Measurements from ENCODE around the gene HECA. TPM values are rescaled to one million over a fixed set of nuclear protein-coding genes. Genes with fewer than 3 reads are reported as not detected.

The HECA gene
- total and polyA plus RNA-seq, 2 experiments from 2014 or later = 8.9 to 27.8 TPM

DNA sequence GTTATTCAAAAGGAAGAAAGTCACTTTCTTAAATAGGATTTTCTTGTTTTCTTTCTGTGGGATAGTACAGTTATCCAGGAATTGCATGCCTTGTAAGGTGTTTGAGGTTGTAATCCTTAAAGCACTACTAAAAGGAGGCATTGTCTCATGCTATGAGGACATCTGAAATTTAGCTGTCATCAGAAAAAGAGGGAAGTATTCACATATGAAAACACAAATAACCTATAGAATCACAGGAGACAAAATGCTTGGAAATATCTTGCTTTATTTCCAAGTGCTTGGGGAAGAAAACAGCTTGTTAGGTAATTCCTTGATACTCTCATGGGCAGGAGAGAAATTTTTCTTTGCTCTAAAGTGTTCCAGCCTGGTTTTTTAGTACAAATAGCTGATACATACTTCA lies 40.1 kb downstream of the HECA start:
- TF ChIP-seq CTCF (IDR thresholded peaks at IDR 0.05; ENCODE audit: poor library complexity) (no peak), EZH2phosphoT487 (IDR thresholded peaks at IDR 0.05; ENCODE audit: low read depth, severe bottlenecking, unreplicated experiment) (no peak), EZH2 (IDR thresholded peaks at IDR 0.05; ENCODE audit: borderline replicate concordance) (no peak)

GRCh38 chr6:139175389-139175948 lies 40.6 kb downstream of the HECA start:
- H3K4me2 ChIP-seq = no peak overlapping the region
- no peak overlapping the region for H3K4me3 ChIP-seq
- no peaks in the 10 kb centered on the region for H3K27me3 ChIP-seq
- peaks cover 3% of the 10 kb centered on the region for H3K36me3 ChIP-seq (replicated peaks; ENCODE audit: insufficient read depth, low read depth)
- DNase-seq (ENCODE audit: low spot score) = no peak
- no peaks in the 10 kb centered on the region for H4K20me1 ChIP-seq (ENCODE audit: insufficient read depth, poor library complexity, severe bottlenecking)
- TF ChIP-seq EZH2 (IDR thresholded peaks at IDR 0.05; ENCODE audit: borderline replicate concordance) (no peak), EZH2phosphoT487 (IDR thresholded peaks at IDR 0.05; ENCODE audit: low read depth, severe bottlenecking, unreplicated experiment) (no peak)
- no peak overlapping the region for H3K27ac ChIP-seq
- no peaks in the 10 kb centered on the region for H3K9me2 ChIP-seq (replicated peaks; ENCODE audit: insufficient read depth)
- no peak overlapping the region for H2AFZ ChIP-seq
- peaks cover 12% of the 10 kb centered on the region for H3K4me1 ChIP-seq (ENCODE audit: insufficient read depth)
- H3K79me2 ChIP-seq = peaks cover 23% of the 10 kb centered on the region
- WGBS (ENCODE audit: low lambda C conversion rate, missing lambda C conversion rate) = 84% methylated on average over 4 of the region's 4 CpGs
- H3K9me3 ChIP-seq (ENCODE audit: low read depth) = no peaks in the 10 kb centered on the region

More for the DNA sequence above, 40.1 kb downstream of the HECA start:
- no peak for DNase-seq (ENCODE audit: low spot score)
- Histone ChIP-seq H3K4me1 (ENCODE audit: insufficient read depth) (peaks cover 13% of the 10 kb centered on the region), H3K79me2 (peaks cover 25% of the 10 kb centered on the region), H4K20me1 (ENCODE audit: insufficient read depth, poor library complexity, severe bottlenecking) (no peaks in the 10 kb centered on the region), H3K4me2 (no peak overlapping the region), H3K36me3 (replicated peaks; ENCODE audit: insufficient read depth, low read depth) (peaks cover 3% of the 10 kb centered on the region), H3K9me2 (replicated peaks; ENCODE audit: insufficient read depth) (no peaks in the 10 kb centered on the region), H3K27me3 (no peaks in the 10 kb centered on the region), H2AFZ (no peak overlapping the region), H3K4me3 (no peak overlapping the region), H3K27ac (no peak overlapping the region), H3K9me3 (ENCODE audit: low read depth) (no peaks in the 10 kb centered on the region)

GRCh38 chr6:139181236-139181635 lies 46.4 kb downstream of the HECA start:
- H3K4me3 ChIP-seq = no peak overlapping the region
- no peaks in the 10 kb centered on the region for H3K9me2 ChIP-seq (replicated peaks; ENCODE audit: insufficient read depth)
- no peak overlapping the region for H3K4me2 ChIP-seq
- no peak overlapping the region for H2AFZ ChIP-seq
- H3K27ac ChIP-seq = no peak overlapping the region
- no peak for DNase-seq (ENCODE audit: low spot score)
- 96% methylated on average over 6 of the region's 6 CpGs for WGBS (ENCODE audit: low lambda C conversion rate, missing lambda C conversion rate)
- no peak for TF ChIP-seq EZH2phosphoT487 (IDR thresholded peaks at IDR 0.05; ENCODE audit: low read depth, severe bottlenecking, unreplicated experiment)
- TF ChIP-seq EZH2 (IDR thresholded peaks at IDR 0.05; ENCODE audit: borderline replicate concordance) = no peak
- TF ChIP-seq CTCF (IDR thresholded peaks at IDR 0.05; ENCODE audit: poor library complexity) = no peak
- no peaks in the 10 kb centered on the region for H3K79me2 ChIP-seq
- H3K4me1 ChIP-seq (ENCODE audit: insufficient read depth) = no peaks in the 10 kb centered on the region
- H4K20me1 ChIP-seq (ENCODE audit: insufficient read depth, poor library complexity, severe bottlenecking) = no peaks in the 10 kb centered on the region
- no peaks in the 10 kb centered on the region for H3K27me3 ChIP-seq
- H3K9me3 ChIP-seq (ENCODE audit: low read depth) = no peaks in the 10 kb centered on the region
- no peaks in the 10 kb centered on the region for H3K36me3 ChIP-seq (replicated peaks; ENCODE audit: insufficient read depth, low read depth)

DNA sequence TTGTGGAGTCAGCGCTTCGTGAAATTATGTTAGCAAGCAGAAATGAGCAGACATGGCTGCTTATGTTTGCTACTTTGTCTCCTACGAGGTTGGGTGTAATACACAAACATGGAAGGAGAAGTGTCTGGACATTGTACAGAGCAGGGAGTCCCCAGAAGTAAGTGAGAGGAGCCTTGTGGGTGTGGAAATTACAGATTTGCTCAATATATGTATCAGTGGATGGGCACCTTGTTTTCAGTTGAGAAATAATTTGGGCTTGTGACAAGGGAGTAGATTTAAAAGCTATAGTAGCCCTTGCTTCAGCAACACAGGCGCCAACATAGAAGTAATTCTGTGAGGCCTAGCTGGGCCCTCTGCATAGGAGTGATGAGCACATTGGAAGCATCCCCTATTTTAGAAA lies 49.2 kb downstream of the HECA start:
- Histone ChIP-seq H3K27ac (no peak overlapping the region), H3K9me2 (replicated peaks; ENCODE audit: insufficient read depth) (no peaks in the 10 kb centered on the region), H2AFZ (no peak overlapping the region), H3K4me3 (no peak overlapping the region), H4K20me1 (ENCODE audit: insufficient read depth, poor library complexity, severe bottlenecking) (no peaks in the 10 kb centered on the region), H3K27me3 (no peaks in the 10 kb centered on the region), H3K9me3 (ENCODE audit: low read depth) (no peaks in the 10 kb centered on the region), H3K4me1 (ENCODE audit: insufficient read depth) (no peaks in the 10 kb centered on the region), H3K36me3 (replicated peaks; ENCODE audit: insufficient read depth, low read depth) (no peaks in the 10 kb centered on the region), H3K4me2 (no peak overlapping the region), H3K79me2 (no peaks in the 10 kb centered on the region)
- DNase-seq (ENCODE audit: low spot score) = no peak
- no peak for TF ChIP-seq CTCF (IDR thresholded peaks at IDR 0.05; ENCODE audit: poor library complexity)
- no peak for TF ChIP-seq EZH2 (IDR thresholded peaks at IDR 0.05; ENCODE audit: borderline replicate concordance)
- no peak for TF ChIP-seq EZH2phosphoT487 (IDR thresholded peaks at IDR 0.05; ENCODE audit: low read depth, severe bottlenecking, unreplicated experiment)
- WGBS (ENCODE audit: low lambda C conversion rate, missing lambda C conversion rate) = 88% methylated on average over 4 of the region's 4 CpGs

Measured in hepatocyte (in vitro differentiated cells).